Ascending aorta (tissue), 2 donors: ENCODE results near the gene PTPRG. TPM values are rescaled to one million over a fixed set of nuclear protein-coding genes. Genes with fewer than 3 reads are reported as not detected.
A peak's percentile ranks its signal among the peaks of the same experiment; 100 is the strongest.

ENCODE experiments used
- DNase-seq, 2 donors: peaks; one replicate each; pipeline ENCODE4 v3.0.0-alpha.2; 2019; ENCODE audit warnings: low spot score in 2 of 2
- H3K27ac ChIP-seq, 2 donors: fragments of 200-600 bp; sonication (generic); one replicate each; pipeline ENCODE4 v1.5.1; 2016 to 2017; ENCODE audit warnings: mild to moderate bottlenecking in 1 of 2
- H3K27me3 ChIP-seq: fragments of 200-600 bp; sonication (generic); one replicate; pipeline ENCODE4 v1.5.1; 2017
- H3K36me3 ChIP-seq, 2 donors: fragments of 200-600 bp; sonication (generic); one replicate each; pipeline ENCODE4 v1.5.1; 2016
- H3K4me1 ChIP-seq, 2 donors: fragments of 200-600 bp; sonication (generic); one replicate each; pipeline ENCODE4 v1.5.1; 2016 to 2017; ENCODE audit warnings: mild to moderate bottlenecking in 1 of 2
- H3K4me3 ChIP-seq, 2 donors: fragments of 200-600 bp; sonication (generic); one replicate each; pipeline ENCODE4 v1.5.1; 2016 to 2017; ENCODE audit warnings: mild to moderate bottlenecking in 1 of 2
- H3K9me3 ChIP-seq, 2 donors: fragments of 200-600 bp; sonication (generic); one replicate each; pipeline ENCODE4 v1.5.1; 2016
- intact Hi-C: fragments of 100-400 bp; cut with DNase I; formaldehyde crosslinking; loops from one replicate; pipeline ENCODE4 v1.15.1; 2023
- total RNA-seq: library from RNA; depleted of rRNA; stranded (reverse); fragments of >200 nt; gene quantifications from one replicate; pipeline ENCODE4 v1.1.0, GENCODE V29; 2016
- TF ChIP-seq, protein P1 (sequence below), 3 experiments: fragments of 200-600 bp in 2 of 3; fragments of 450-650 bp in 1 of 3; sonication (generic) in 2 of 3; IDR thresholded peaks; one replicate each; pipeline ENCODE4 v1.5.1; 2016 to 2019; ENCODE audit warnings: antibody characterized with exemption in 3 of 3, mild to moderate bottlenecking in 1 of 3, moderate library complexity in 1 of 3

Gene PTPRG
- total RNA-seq, 1 donor from 2014 or later, result 129 TPM

GRCh38 chr3:61954097-61954540 lies 392.7 kb downstream of the PTPRG start:
- no peak overlapping the region for H3K4me3 ChIP-seq
- H3K9me3 ChIP-seq, result no peaks in the 10 kb centered on the region
- intact Hi-C loops, result no loop called here
- H3K36me3 ChIP-seq, result no peaks in the 10 kb centered on the region
- TF ChIP-seq, protein P1, sequence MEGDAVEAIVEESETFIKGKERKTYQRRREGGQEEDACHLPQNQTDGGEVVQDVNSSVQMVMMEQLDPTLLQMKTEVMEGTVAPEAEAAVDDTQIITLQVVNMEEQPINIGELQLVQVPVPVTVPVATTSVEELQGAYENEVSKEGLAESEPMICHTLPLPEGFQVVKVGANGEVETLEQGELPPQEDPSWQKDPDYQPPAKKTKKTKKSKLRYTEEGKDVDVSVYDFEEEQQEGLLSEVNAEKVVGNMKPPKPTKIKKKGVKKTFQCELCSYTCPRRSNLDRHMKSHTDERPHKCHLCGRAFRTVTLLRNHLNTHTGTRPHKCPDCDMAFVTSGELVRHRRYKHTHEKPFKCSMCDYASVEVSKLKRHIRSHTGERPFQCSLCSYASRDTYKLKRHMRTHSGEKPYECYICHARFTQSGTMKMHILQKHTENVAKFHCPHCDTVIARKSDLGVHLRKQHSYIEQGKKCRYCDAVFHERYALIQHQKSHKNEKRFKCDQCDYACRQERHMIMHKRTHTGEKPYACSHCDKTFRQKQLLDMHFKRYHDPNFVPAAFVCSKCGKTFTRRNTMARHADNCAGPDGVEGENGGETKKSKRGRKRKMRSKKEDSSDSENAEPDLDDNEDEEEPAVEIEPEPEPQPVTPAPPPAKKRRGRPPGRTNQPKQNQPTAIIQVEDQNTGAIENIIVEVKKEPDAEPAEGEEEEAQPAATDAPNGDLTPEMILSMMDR (IDR thresholded peaks at IDR 0.05), result no peak
- H3K27me3 ChIP-seq, result no peaks in the 10 kb centered on the region
- DNase-seq, result no peak
- H3K4me1 ChIP-seq, result peaks cover 0 to 27% of the 10 kb centered on the region in 2 donors
- peak overlapping the region in 1 of 2 donors; percentile 11 for H3K27ac ChIP-seq

DNA sequence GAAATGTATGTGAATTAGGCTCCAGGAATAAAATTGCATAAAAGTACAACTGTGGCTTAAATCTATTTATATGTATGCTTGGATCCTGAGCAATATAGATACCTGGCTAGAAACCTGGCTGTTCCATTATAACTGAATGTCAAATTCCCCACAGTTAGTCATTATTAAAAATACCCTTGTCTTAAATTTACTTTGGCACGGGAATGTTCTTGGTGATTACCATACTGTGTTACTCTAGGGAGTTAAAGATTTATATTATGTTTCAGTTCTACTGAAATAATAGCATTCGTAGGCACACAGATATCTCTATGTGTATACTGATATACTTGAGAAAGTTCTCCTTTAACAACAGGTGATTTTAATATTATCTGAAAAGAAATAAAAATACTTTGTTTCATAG lies 394.1 kb downstream of the PTPRG start:
- TF ChIP-seq, protein P1 (IDR thresholded peaks at IDR 0.05), result no peak
- intact Hi-C loops, result loop anchor here (5.0 kb wide), 2 partner anchors 232 to 393 kb away; partner anchors contain the start of gene PTPRG
- Histone ChIP-seq H3K36me3 (no peaks in the 10 kb centered on the region), H3K27ac (no peak overlapping the region), H3K27me3 (no peaks in the 10 kb centered on the region), H3K9me3 (no peaks in the 10 kb centered on the region), H3K4me3 (no peak overlapping the region), H3K4me1 (peaks cover 0 to 27% of the 10 kb centered on the region in 2 donors)
- DNase-seq, result no peak

GRCh38 chr3:61956236-61956635 lies 394.9 kb downstream of the PTPRG start:
- Histone ChIP-seq H3K27ac (peak overlapping the region; percentile 20 to 60), H3K9me3 (no peaks in the 10 kb centered on the region), H3K36me3 (no peaks in the 10 kb centered on the region), H3K4me3 (peak overlapping the region in 1 of 2 donors; percentile 19), H3K4me1 (peaks cover 0 to 27% of the 10 kb centered on the region in 2 donors), H3K27me3 (no peaks in the 10 kb centered on the region)
- no peak for DNase-seq
- intact Hi-C loops, result loop anchor here (5.0 kb wide), 2 partner anchors 231 to 394 kb away; partner anchors contain the start of gene PTPRG
- TF ChIP-seq, protein P1 (IDR thresholded peaks at IDR 0.05), result no peak

DNA sequence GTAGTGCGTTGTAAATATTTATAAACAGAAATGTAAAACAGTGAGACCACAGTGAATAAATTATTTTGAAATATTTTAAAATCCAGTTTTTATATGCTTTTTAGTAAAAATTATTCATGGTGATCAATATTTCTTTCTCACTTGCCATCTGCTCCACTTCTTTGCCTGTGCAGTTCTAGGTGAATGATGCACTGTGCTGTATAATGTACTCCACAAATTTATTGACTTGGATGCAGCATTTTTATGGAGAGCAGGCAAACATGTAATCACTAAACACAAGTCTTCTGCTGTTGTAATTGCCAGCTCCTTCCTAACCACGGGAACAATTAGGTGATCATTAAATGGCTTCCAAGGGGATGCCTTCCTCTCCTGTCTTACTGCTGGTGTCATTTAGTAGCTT lies 395.9 kb downstream of the PTPRG start:
- Histone ChIP-seq H3K27me3 (no peaks in the 10 kb centered on the region), H3K4me3 (no peak overlapping the region), H3K27ac (peak overlapping the region in 1 of 2 donors; percentile 20), H3K9me3 (no peaks in the 10 kb centered on the region), H3K36me3 (no peaks in the 10 kb centered on the region), H3K4me1 (peaks cover 0 to 34% of the 10 kb centered on the region in 2 donors)
- intact Hi-C loops, result loop anchor here (5.0 kb wide), 2 partner anchors 230 to 395 kb away; partner anchors contain the start of gene PTPRG
- TF ChIP-seq, protein P1 (IDR thresholded peaks at IDR 0.05), result no peak
- DNase-seq, result no peak

- intact Hi-C loops, result loop anchor here (10.0 kb wide), 1 partner anchor 706 kb away; the partner anchor contains the start of gene FHIT
- Histone ChIP-seq H3K36me3 (no peaks in the 10 kb centered on the region), H3K9me3 (no peaks in the 10 kb centered on the region), H3K27me3 (no peaks in the 10 kb centered on the region), H3K27ac (no peak overlapping the region), H3K4me1 (peaks cover 0 to 17% of the 10 kb centered on the region in 2 donors), H3K4me3 (no peak overlapping the region)
- DNase-seq, result no peak
- TF ChIP-seq, protein P1 (IDR thresholded peaks at IDR 0.05), result no peak
Measured at GRCh38 chr3:61960976-61961375, 399.6 kb downstream of the PTPRG start.
